ENCODE data around the gene PABPC3.

GRCh38 chr13:25137788-25138115, 41.8 kb downstream of the PABPC3 start:
- TF ChIP-seq, protein P1, sequence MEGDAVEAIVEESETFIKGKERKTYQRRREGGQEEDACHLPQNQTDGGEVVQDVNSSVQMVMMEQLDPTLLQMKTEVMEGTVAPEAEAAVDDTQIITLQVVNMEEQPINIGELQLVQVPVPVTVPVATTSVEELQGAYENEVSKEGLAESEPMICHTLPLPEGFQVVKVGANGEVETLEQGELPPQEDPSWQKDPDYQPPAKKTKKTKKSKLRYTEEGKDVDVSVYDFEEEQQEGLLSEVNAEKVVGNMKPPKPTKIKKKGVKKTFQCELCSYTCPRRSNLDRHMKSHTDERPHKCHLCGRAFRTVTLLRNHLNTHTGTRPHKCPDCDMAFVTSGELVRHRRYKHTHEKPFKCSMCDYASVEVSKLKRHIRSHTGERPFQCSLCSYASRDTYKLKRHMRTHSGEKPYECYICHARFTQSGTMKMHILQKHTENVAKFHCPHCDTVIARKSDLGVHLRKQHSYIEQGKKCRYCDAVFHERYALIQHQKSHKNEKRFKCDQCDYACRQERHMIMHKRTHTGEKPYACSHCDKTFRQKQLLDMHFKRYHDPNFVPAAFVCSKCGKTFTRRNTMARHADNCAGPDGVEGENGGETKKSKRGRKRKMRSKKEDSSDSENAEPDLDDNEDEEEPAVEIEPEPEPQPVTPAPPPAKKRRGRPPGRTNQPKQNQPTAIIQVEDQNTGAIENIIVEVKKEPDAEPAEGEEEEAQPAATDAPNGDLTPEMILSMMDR (IDR thresholded peaks at IDR 0.05 in 8 of 11, conservative IDR thresholded peaks at IDR 0.05 in 3 of 11): no peak
- TF ChIP-seq POLR2A (IDR thresholded peaks at IDR 0.05) (no peak), POLR2AphosphoS5 (IDR thresholded peaks at IDR 0.05) (no peak)

Measured in spleen (tissue), 7 donors.